Fibroblast of skin of left quadriceps (primary cell): ENCODE measurements around the gene KATNB1.

ENCODE experiments used
- DNase-seq, 2 experiments: peaks; one replicate each; pipeline ENCODE4 v3.0.0-alpha.2; 2013; ENCODE audit warnings: low read depth in 2 of 2

KATNB1 gene

GRCh38 chr16:57756424-57757325 is 21.1 kb downstream of the KATNB1 start:
- DNase-seq = no peak

GRCh38 chr16:57757326-57757786 is 21.8 kb downstream of the KATNB1 start:
- peak in 1 of 2 experiments; percentile 33 for DNase-seq

- no peak for DNase-seq
These were observed 22.3 kb downstream of the KATNB1 start for GRCh38 chr16:57757883-57758282.

GRCh38 chr16:57758331-57759117 is 23.0 kb downstream of the KATNB1 start:
- no peak for DNase-seq

- DNase-seq = no peak
These were observed 23.6 kb downstream of the KATNB1 start for GRCh38 chr16:57759131-57759530.

GRCh38 chr16:57759541-57760356 is 24.2 kb downstream of the KATNB1 start:
- no peak for DNase-seq

GRCh38 chr16:57760357-57761160 is 25.0 kb downstream of the KATNB1 start:
- no peak for DNase-seq

- DNase-seq = no peak
These were observed 25.7 kb downstream of the KATNB1 start for GRCh38 chr16:57761301-57761700.

GRCh38 chr16:57761957-57762356 is 26.4 kb downstream of the KATNB1 start:
- no peak for DNase-seq

- DNase-seq = no peak
These were observed 26.9 kb downstream of the KATNB1 start for GRCh38 chr16:57762365-57763040.

- DNase-seq = no peak
These were observed 27.9 kb downstream of the KATNB1 start for GRCh38 chr16:57763285-57764005.

- DNase-seq = no peak
These were observed 28.4 kb downstream of the KATNB1 start for GRCh38 chr16:57764006-57764340.

- peak; percentile 36 to 58 for DNase-seq
These were observed 29.0 kb downstream of the KATNB1 start for GRCh38 chr16:57764341-57765159.

GRCh38 chr16:57765160-57765728 is 29.7 kb downstream of the KATNB1 start:
- no peak for DNase-seq

GRCh38 chr16:57766714-57767348 is 31.3 kb downstream of the KATNB1 start:
- DNase-seq = no peak

- no peak for DNase-seq
These were observed 34.1 kb downstream of the KATNB1 start for GRCh38 chr16:57769541-57770145.

GRCh38 chr16:57770361-57770760 is 34.8 kb downstream of the KATNB1 start:
- no peak for DNase-seq
